DMS153 treated with DMSO at 0.1 percent for 48 hours (cell line): ENCODE measurements around the gene ZNF574.
"Not testable (repeated sequence)": the region's sequence is repeated elsewhere in the genome, so short reads cannot be mapped to it uniquely, and the experiment has no call there.

Experiments
- DNase-seq: peaks from one replicate; lab custom pipeline; 2025; ENCODE audit not compliant: unreplicated experiment; lab: John Stamatoyannopoulos, UW

The ZNF574 gene

GRCh38 chr19:42075616-42076379 lies at the start of gene ZNF574:
Gene ZNF574 (plus strand): TSS chr19:42076166. CDS start chr19:42078607, 2,441 bp downstream.
- peak; percentile 98 for DNase-seq

DNA sequence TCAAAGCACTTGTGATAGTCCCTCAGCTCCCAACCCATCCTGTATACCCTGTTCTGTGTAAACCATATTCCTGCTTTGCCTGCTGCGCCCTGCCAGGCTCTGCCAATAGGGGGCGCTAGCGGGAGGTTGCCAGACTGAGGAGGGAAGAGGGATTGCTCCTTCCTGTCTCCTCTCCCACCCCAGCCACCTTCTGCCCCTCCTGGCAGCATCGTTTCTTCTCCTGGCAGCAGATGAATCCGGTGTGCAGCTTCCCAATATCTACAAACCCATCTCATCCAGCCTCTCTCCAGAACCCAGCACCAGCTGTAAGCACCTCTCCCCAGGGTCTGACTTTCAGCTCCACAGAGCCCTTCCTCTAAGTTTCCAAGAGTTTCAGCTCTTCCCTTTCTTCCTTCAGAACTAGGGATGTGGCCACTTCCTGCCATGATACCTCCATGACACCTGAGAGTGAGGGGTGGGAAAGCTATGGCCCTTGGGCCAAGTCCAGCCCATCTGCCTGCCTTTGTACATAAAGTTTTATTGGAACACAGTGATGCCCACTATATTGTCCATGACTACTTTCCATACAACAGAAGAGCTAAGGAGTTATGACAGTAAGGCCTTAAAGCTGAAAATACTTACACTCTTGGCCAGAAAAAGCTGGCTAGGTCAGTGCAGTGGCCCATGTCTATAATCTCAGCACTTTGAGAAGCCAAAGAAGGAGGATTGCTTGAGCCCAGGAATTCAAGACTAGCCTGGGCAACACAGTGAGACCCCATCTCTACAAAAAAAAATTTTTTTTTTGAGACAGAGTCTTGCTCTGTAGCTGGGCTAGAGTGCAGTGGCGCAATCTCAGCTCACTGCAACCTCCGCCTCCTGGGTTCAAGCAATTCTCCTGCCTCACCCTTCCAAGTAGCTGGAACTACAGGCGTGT lies 47.4 kb upstream of the ZNF574 start:
- DNase-seq, result no peak

DNA sequence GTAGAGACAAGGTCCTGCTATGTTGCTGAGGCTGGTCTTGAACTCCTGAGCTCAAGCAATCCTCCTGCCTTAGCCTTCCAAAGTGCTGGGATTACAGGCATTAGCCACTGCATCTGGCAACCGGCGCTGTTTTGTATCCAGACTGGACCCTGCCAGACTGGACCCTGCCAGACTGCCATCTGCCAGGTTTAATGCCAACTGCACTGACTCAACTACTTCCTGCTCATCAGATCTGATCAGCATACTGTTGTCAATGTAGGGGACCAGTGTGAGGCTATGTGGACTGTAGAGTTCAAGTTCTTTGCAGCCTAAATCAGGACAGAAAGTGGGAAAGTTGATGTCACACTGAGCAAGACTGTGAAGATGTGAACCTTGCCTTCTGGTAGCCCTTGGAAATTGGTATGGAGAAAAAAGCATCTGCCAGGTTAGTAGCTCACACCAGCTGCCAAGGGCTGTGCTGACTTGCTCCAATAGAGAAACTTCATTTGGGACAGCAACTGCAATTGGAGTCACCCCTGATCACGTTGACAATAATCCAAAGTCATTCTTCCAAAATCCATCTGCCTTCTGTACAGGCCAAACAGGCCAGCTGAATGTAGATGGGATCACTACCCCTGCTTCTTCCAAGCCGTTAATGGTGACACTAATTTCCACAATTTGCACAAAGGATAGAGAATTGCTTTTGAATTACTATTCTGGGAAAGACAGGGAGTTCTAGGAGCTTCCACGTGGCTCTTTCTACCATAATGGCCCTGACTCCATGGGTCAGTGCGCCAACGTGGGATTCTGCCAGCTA lies 45.1 kb upstream of the ZNF574 start:
- no peak for DNase-seq

GRCh38 chr19:42032431-42032830 lies 43.5 kb upstream of the ZNF574 start:
- peak; percentile 96 for DNase-seq

GRCh38 chr19:42033413-42033812 lies 42.6 kb upstream of the ZNF574 start:
- DNase-seq, result no peak

DNA sequence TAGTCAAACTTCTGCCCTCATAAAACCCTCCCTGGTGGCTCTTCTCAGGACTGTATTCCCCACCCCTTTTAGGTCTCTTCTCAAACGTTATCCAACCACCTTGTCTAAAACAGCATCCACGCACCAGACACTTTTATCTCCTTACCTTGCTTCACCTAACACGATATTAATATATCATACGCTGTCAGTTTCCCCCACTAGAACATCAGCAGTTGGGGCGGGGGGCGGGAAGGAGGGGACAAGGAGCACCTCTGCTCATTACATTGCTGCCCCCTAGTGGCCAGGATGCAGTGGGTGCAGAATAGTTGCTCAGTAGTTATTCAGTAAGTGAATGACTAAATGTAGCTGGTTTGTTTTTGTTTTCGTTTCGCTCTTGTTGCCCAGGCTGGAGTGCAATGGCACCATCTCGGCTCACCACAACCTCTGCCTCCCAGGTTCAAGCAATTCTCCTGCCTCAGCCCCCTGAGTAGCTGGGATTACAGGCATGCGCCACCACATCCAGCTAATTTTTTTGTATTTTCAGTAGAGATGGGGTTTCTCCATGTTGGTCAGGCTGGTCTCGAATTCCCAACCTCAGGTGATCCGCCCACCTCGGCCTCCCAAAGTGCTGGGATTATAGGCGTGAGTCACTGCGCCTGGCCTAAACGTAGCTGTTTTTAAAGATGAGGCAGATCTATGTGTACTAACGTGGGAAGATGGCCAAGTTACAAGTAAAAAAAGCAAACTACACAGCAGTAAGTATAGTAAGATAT lies 41.1 kb upstream of the ZNF574 start:
- DNase-seq, result peak; percentile 44

- no peak for DNase-seq
Observed at GRCh38 chr19:42037649-42038048, 38.3 kb upstream of the ZNF574 start.

DNA sequence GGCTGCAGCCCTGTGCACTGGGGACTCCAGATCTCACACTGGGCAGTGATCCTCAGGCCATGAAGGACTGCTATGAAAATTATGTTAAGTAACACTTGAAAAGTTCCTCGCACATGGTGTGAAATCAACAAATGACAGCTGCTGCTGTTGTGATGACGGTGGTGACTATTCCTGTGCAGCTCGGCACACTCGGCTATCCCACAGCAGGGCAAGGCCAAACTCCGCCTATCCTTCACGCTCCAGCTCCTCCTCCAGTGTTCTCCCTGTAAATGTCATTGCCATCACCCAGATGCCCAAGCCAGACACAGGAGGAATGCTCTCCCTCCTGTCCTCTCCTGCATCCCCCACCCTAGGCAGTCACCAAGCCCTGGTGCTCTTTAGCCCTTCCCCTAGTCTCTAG lies 37.3 kb upstream of the ZNF574 start:
- DNase-seq, result no peak

DNA sequence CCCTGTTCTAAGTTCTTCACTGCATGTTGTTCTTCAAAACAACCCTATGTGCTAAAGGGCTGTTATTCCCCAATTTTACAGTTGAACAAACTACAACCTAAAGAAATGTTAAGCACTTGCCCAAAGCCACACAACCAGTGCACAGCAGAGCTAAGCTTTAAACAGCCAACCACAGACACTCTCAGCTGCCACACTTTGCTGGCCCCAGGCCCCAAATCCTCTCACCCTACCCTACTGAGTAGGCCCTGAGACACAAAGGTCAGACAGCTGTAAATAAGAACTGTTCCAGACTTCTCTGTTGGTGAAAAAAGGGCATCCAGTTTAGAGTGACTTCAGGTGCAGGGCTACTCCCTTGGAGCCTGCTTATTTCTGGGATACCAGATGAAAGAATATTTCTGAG lies 35.9 kb upstream of the ZNF574 start:
- DNase-seq, result no peak

DNA sequence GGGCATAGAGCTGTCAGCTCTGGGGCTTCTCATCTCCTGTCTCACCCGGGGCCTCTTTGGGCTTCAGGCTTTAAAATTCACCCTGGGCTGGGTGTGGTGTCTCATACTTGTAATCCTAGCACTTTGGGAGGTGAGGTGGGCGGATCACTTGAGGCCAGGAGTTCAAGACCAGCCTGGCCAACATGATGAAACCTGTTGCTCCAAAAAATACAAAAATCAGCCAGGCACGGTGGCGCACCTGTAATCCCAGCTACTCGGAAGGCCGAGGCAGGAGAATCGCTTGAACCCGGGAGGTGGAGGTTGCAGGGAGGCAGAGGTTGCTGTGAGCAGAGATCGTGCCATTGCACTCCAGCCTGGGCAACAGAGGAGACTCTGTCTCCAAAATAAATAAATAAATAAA lies 35.5 kb upstream of the ZNF574 start:
- not testable (repeated sequence) for DNase-seq

DNA sequence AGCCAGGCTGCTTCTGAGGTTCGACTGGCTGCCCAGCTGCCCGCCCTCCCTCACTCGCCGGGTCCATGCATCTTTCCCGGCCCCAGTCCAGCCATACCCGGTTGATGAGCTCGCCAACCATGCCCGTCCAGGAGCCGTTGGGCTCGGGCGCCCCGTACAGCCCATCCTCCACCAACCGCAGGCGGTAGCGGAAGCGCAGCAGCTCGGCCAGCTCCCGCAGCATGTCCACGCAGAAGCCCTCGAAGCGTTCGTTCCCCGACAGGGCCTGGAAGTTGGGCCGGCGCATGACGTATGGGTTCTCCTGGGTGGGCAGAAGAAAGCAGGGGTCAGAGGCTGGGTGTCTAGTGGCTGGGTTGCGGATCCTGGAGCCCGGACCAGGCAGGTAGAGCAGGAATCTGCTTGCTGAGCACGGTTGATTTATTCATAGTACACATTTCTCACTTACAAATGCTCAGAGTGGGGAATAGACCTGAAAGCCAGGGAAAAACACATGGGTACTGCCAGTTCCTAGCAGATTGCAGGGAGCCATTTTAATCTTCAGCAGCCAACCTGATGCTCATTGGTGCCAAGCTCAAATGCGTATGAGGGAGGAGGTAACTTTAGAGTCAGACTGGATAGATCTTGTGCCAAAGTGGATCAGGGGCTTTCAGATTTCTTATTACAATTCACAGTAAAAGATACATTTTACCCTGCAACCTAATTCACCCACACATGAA lies 33.4 kb upstream of the ZNF574 start:
- DNase-seq, result no peak

DNA sequence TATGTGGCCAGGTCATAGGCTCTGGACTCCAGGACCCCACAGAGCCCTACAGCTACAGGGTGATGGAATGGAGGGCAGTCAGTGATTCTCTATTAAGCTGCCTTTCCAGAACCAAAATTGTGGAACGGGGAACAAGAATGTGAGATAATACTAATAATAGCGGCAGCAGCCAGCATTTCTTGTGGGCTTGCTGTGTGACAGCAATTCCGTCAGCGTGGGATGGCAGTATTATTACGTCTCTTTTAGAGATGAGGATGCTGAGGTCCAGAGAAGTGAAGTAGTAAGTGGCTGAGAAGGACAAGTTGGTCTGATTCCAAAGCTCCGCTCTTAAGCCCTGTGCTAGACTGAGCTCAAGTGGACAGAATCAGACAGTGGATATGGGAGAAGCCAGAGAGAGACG lies 30.4 kb upstream of the ZNF574 start:
- no peak for DNase-seq

DNA sequence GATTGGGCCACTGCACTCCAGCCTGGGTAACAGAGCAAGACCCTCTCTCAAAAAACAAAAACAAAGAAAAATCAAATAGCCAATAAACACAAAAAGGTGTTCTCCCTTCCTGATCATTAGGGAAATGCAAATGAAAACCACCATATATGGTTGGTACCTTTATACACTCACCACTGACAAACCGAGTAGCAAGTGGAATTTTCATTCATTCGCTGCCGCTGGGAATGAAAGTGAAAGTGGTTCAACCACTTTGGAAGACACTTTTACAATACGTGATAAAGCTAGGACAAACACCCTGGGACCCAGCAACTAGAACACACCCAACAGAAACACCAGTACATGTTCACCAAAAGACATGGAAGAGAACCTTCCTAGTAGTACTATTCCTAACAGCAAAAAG lies 27.0 kb upstream of the ZNF574 start:
- peak; percentile 16 for DNase-seq

GRCh38 chr19:42051166-42052115 lies 24.5 kb upstream of the ZNF574 start:
- DNase-seq, result no peak

- DNase-seq, result peak; percentile 75
Observed at GRCh38 chr19:42052241-42052863, 23.6 kb upstream of the ZNF574 start.

DNA sequence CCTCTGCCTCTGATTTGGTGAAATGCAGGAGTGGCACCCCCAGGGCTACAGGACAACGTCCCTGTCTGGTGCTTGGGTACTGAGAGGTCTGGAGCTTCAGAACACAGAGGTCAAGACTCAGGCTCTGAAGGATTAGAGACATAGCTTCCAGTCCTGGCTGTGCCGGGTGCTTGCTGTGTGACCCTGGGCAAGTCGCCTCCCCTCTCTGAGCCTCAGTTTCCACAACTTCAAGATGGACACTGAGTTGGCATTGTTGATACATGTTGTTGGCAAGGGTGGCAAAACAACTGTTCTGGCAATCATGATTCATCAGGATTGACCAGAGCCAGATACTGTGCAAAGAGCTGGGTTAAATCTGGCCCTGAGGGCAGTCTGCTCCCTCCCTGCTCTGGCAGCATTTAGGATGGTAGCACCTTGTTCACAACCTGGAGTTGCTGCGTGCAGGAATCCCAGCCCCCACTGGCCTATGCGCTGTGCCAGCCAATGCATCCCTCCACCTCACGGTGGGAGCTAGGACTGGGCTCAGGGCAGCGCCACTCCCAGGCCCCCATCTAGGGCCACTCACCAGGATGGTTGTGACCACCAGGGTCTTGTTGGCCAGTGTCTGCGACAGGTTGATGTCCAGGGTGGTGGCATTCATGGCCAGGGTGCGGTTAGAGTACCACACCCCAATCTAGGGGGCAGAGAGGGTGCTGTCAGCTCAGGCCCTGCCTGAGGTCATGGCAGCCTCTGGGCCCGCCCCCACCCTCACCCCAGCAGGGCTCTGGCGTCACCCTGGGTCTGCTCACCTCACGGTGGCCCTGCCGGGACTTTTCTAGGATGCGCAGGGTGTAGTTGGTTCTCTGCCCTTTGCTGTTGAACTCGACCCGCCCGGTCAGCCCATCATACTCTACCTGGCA lies 22.7 kb upstream of the ZNF574 start:
- no peak for DNase-seq

- DNase-seq, result no peak
Observed at GRCh38 chr19:42054205-42054604, 21.8 kb upstream of the ZNF574 start.
